ENCODE measurements around the gene UBA7. TPM values are rescaled to one million over a fixed set of nuclear protein-coding genes. Genes with fewer than 3 reads are reported as not detected.

Gene UBA7
- total and polyA plus RNA-seq, 4 donors, result 16.3 to 42.9 (median 28.4) TPM

- WGBS (ENCODE audit: insufficient coverage), result 50% methylated on average over 1 of the region's 1 CpG
- Histone ChIP-seq H3K4me1 (ENCODE audit: control insufficient read depth, insufficient read depth, low read length) (peaks cover 15% of the 10 kb centered on the region), H3K27ac (ENCODE audit: low read depth, low read length) (no peak overlapping the region), H3K36me3 (ENCODE audit: control insufficient read depth, insufficient read depth, low read length) (peaks cover 1% of the 10 kb centered on the region), H3K9me3 (ENCODE audit: control insufficient read depth, insufficient read depth, low read length) (no peaks in the 10 kb centered on the region), H3K27me3 (ENCODE audit: control insufficient read depth, insufficient read depth, low read length) (no peaks in the 10 kb centered on the region), H3K4me3 (ENCODE audit: low read depth, low read length) (no peak overlapping the region)
- DNase-seq (ENCODE audit: low read depth in 4 of 6, low spot score in 6 of 6), result no peak
Measured at GRCh38 chr3:49799105-49799504, 14.6 kb downstream of the UBA7 start.

GRCh38 chr3:49794926-49795905 is 18.5 kb downstream of the UBA7 start:
- WGBS (ENCODE audit: insufficient coverage), result 77% methylated on average over 24 of the region's 24 CpGs
- no peaks in the 10 kb centered on the region for H3K9me3 ChIP-seq (ENCODE audit: control insufficient read depth, insufficient read depth, low read length)
- H3K27me3 ChIP-seq (ENCODE audit: control insufficient read depth, insufficient read depth, low read length), result no peaks in the 10 kb centered on the region
- no peak overlapping the region for H3K27ac ChIP-seq (ENCODE audit: low read depth, low read length)
- no peaks in the 10 kb centered on the region for H3K36me3 ChIP-seq (ENCODE audit: control insufficient read depth, insufficient read depth, low read length)
- DNase-seq (ENCODE audit: low read depth in 4 of 6, low spot score in 6 of 6), result no peak
- no peak overlapping the region for H3K4me3 ChIP-seq (ENCODE audit: low read depth, low read length)
- no peaks in the 10 kb centered on the region for H3K4me1 ChIP-seq (ENCODE audit: control insufficient read depth, insufficient read depth, low read length)

GRCh38 chr3:49794431-49794830 is 19.3 kb downstream of the UBA7 start:
- Histone ChIP-seq H3K36me3 (ENCODE audit: control insufficient read depth, insufficient read depth, low read length) (no peaks in the 10 kb centered on the region), H3K9me3 (ENCODE audit: control insufficient read depth, insufficient read depth, low read length) (no peaks in the 10 kb centered on the region), H3K4me1 (ENCODE audit: control insufficient read depth, insufficient read depth, low read length) (no peaks in the 10 kb centered on the region), H3K4me3 (ENCODE audit: low read depth, low read length) (no peak overlapping the region), H3K27me3 (ENCODE audit: control insufficient read depth, insufficient read depth, low read length) (no peaks in the 10 kb centered on the region), H3K27ac (ENCODE audit: low read depth, low read length) (no peak overlapping the region)
- DNase-seq (ENCODE audit: low read depth in 4 of 6, low spot score in 6 of 6), result no peak
- 80% methylated on average over 4 of the region's 4 CpGs for whole genome bisulfite sequencing (ENCODE audit: insufficient coverage)

- no peaks in the 10 kb centered on the region for H3K36me3 ChIP-seq (ENCODE audit: control insufficient read depth, insufficient read depth, low read length)
- H3K27me3 ChIP-seq (ENCODE audit: control insufficient read depth, insufficient read depth, low read length), result no peaks in the 10 kb centered on the region
- H3K4me3 ChIP-seq (ENCODE audit: low read depth, low read length), result no peak overlapping the region
- no peak overlapping the region for H3K27ac ChIP-seq (ENCODE audit: low read depth, low read length)
- H3K9me3 ChIP-seq (ENCODE audit: control insufficient read depth, insufficient read depth, low read length), result no peaks in the 10 kb centered on the region
- H3K4me1 ChIP-seq (ENCODE audit: control insufficient read depth, insufficient read depth, low read length), result no peaks in the 10 kb centered on the region
- WGBS (ENCODE audit: insufficient coverage), result 96% methylated on average over 11 of the region's 13 CpGs
- no peak for DNase-seq (ENCODE audit: low read depth in 4 of 6, low spot score in 6 of 6)
Measured at GRCh38 chr3:49793486-49794085, 20.2 kb downstream of the UBA7 start.

GRCh38 chr3:49792371-49793150 is 21.2 kb downstream of the UBA7 start:
- no peak overlapping the region for H3K4me3 ChIP-seq (ENCODE audit: low read depth, low read length)
- no peaks in the 10 kb centered on the region for H3K4me1 ChIP-seq (ENCODE audit: control insufficient read depth, insufficient read depth, low read length)
- DNase-seq (ENCODE audit: low read depth in 4 of 6, low spot score in 6 of 6), result no peak
- H3K27me3 ChIP-seq (ENCODE audit: control insufficient read depth, insufficient read depth, low read length), result no peaks in the 10 kb centered on the region
- no peaks in the 10 kb centered on the region for H3K36me3 ChIP-seq (ENCODE audit: control insufficient read depth, insufficient read depth, low read length)
- 91% methylated on average over 10 of the region's 10 CpGs for WGBS (ENCODE audit: insufficient coverage)
- H3K9me3 ChIP-seq (ENCODE audit: control insufficient read depth, insufficient read depth, low read length), result no peaks in the 10 kb centered on the region
- H3K27ac ChIP-seq (ENCODE audit: low read depth, low read length), result no peak overlapping the region

- DNase-seq (ENCODE audit: low read depth in 4 of 6, low spot score in 6 of 6), result no peak
- Histone ChIP-seq H3K4me3 (ENCODE audit: low read depth, low read length) (no peak overlapping the region), H3K27ac (ENCODE audit: low read depth, low read length) (no peak overlapping the region), H3K4me1 (ENCODE audit: control insufficient read depth, insufficient read depth, low read length) (peaks cover 8% of the 10 kb centered on the region), H3K36me3 (ENCODE audit: control insufficient read depth, insufficient read depth, low read length) (no peaks in the 10 kb centered on the region), H3K9me3 (ENCODE audit: control insufficient read depth, insufficient read depth, low read length) (no peaks in the 10 kb centered on the region), H3K27me3 (ENCODE audit: control insufficient read depth, insufficient read depth, low read length) (no peaks in the 10 kb centered on the region)
- WGBS (ENCODE audit: insufficient coverage), result 97% methylated on average over 4 of the region's 4 CpGs
Measured at GRCh38 chr3:49791571-49791970, 22.2 kb downstream of the UBA7 start.

- Histone ChIP-seq H3K36me3 (ENCODE audit: control insufficient read depth, insufficient read depth, low read length) (no peaks in the 10 kb centered on the region), H3K27me3 (ENCODE audit: control insufficient read depth, insufficient read depth, low read length) (no peaks in the 10 kb centered on the region), H3K4me1 (ENCODE audit: control insufficient read depth, insufficient read depth, low read length) (peaks cover 8% of the 10 kb centered on the region), H3K4me3 (ENCODE audit: low read depth, low read length) (no peak overlapping the region), H3K9me3 (ENCODE audit: control insufficient read depth, insufficient read depth, low read length) (no peaks in the 10 kb centered on the region), H3K27ac (ENCODE audit: low read depth, low read length) (no peak overlapping the region)
- 67% methylated on average over 3 of the region's 9 CpGs for WGBS (ENCODE audit: insufficient coverage)
- no peak for DNase-seq (ENCODE audit: low read depth in 4 of 6, low spot score in 6 of 6)
Measured at GRCh38 chr3:49790626-49791411, 22.9 kb downstream of the UBA7 start.

GRCh38 chr3:49788056-49788455 is 25.7 kb downstream of the UBA7 start:
- 100% methylated on average over 2 of the region's 2 CpGs for WGBS (ENCODE audit: insufficient coverage)
- Histone ChIP-seq H3K27me3 (ENCODE audit: control insufficient read depth, insufficient read depth, low read length) (no peaks in the 10 kb centered on the region), H3K36me3 (ENCODE audit: control insufficient read depth, insufficient read depth, low read length) (peaks cover 21% of the 10 kb centered on the region), H3K27ac (ENCODE audit: low read depth, low read length) (no peak overlapping the region), H3K9me3 (ENCODE audit: control insufficient read depth, insufficient read depth, low read length) (no peaks in the 10 kb centered on the region), H3K4me3 (ENCODE audit: low read depth, low read length) (no peak overlapping the region), H3K4me1 (ENCODE audit: control insufficient read depth, insufficient read depth, low read length) (peaks cover 26% of the 10 kb centered on the region)
- DNase-seq (ENCODE audit: low read depth in 4 of 6, low spot score in 6 of 6), result no peak

- H3K27me3 ChIP-seq (ENCODE audit: control insufficient read depth, insufficient read depth, low read length), result no peaks in the 10 kb centered on the region
- no peak for DNase-seq (ENCODE audit: low read depth in 4 of 6, low spot score in 6 of 6)
- H3K9me3 ChIP-seq (ENCODE audit: control insufficient read depth, insufficient read depth, low read length), result no peaks in the 10 kb centered on the region
- WGBS (ENCODE audit: insufficient coverage), result 100% methylated on average over 2 of the region's 5 CpGs
- H3K27ac ChIP-seq (ENCODE audit: low read depth, low read length), result peak overlapping the region; percentile 98
- peaks cover 26% of the 10 kb centered on the region for H3K4me1 ChIP-seq (ENCODE audit: control insufficient read depth, insufficient read depth, low read length)
- H3K36me3 ChIP-seq (ENCODE audit: control insufficient read depth, insufficient read depth, low read length), result peaks cover 22% of the 10 kb centered on the region
- H3K4me3 ChIP-seq (ENCODE audit: low read depth, low read length), result no peak overlapping the region
Measured at GRCh38 chr3:49787536-49787935, 26.2 kb downstream of the UBA7 start.

Measured in spinal cord (tissue), 10 donors.